Colonic mucosa (tissue), 4 donors: ENCODE results near the gene TMPRSS13. TPM values are rescaled to one million over a fixed set of nuclear protein-coding genes. Genes with fewer than 3 reads are reported as not detected.

Experiments used
- DNase-seq: peaks from one replicate; pipeline ENCODE4 v3.0.0-alpha.2; 2020
- H3K27ac ChIP-seq: fragments of 200-600 bp; one replicate; pipeline ENCODE4 v1.8.0; 2021
- H3K27me3 ChIP-seq: fragments of 200-600 bp; one replicate; pipeline ENCODE4 v1.8.0; 2021
- H3K36me3 ChIP-seq: fragments of 200-600 bp; one replicate; pipeline ENCODE4 v1.8.0; 2021
- H3K4me1 ChIP-seq: fragments of 200-600 bp; one replicate; pipeline ENCODE4 v1.8.0; 2021; ENCODE audit warnings: mild to moderate bottlenecking
- H3K4me3 ChIP-seq: fragments of 200-600 bp; one replicate; pipeline ENCODE4 v1.8.0; 2021
- H3K9ac ChIP-seq, 2 donors: one replicate each; pipeline ENCODE4 v1.7.0; 2013; ENCODE audit warnings: control low read depth in 2 of 2, low read depth in 2 of 2, low read length in 2 of 2
- H3K9me3 ChIP-seq: fragments of 200-600 bp; one replicate; pipeline ENCODE4 v1.8.0; 2021
- intact Hi-C: fragments of 100-400 bp; cut with DNase I; formaldehyde crosslinking; loops from one replicate; pipeline ENCODE4 v1.14.1; 2022
- total RNA-seq, 2 donors: library from RNA; stranded (reverse); fragmentation: NEBNext Ultra II Directional in 1 of 2; extraction: Animal tissue kit (Norgen Biotek cat#: 25700) in 1 of 2; gene quantifications; one replicate each; pipeline ENCODE4 v1.2.1, GENCODE V29; 2021
- TF ChIP-seq, protein P1 (sequence below): fragments of 200-600 bp; IDR thresholded peaks from one replicate; pipeline ENCODE4 v1.8.0; 2022; ENCODE audit warnings: antibody characterized with exemption, mild to moderate bottlenecking
- donor health status: healthy.
- donor health status: DM: no; HTN: no; CAD: no.
- donor health status: DM: no; HTN: no; CAD: no.

TMPRSS13 gene
- total RNA-seq, 2 donors from 2014 or later, result 1.5 to 1.6 TPM

DNA sequence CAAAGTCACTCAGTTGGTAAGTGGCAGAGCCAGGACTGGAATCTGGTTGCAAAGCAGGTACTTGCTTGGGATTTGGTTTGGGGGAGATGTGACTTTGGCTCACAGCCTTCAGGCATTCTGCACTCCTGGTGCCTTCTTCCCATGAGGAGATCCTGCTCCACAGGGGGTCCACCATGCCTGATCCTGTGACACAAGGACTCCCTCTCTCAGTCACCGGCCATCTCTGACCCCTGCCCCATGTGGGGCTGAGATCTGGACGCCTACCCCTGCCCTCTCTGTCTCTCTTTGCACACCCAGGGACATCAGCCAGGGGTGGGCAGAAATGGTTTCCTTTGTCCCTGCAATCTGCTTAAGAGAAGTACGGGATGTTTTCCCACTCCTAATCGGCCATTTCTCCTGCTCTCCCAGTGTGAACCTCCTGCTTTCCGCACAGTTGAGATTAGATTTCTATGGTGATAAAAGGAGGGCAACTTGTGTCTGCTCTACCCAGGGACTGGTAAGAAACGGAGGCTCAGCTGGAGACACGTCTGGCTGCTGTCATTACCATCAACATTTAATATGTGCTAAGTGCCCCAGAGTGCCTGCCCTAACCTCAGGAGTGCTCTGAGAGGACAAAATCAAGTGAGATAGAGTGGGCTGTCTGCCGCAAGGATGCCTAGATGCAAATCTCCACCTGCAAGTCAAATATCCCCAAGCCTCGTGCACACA lies 41.6 kb downstream of the TMPRSS13 start:
- H3K27ac ChIP-seq, result no peak overlapping the region
- peak; percentile 8 for DNase-seq
- intact Hi-C loops, result no loop called here
- H3K36me3 ChIP-seq, result no peaks in the 10 kb centered on the region
- TF ChIP-seq, protein P1, sequence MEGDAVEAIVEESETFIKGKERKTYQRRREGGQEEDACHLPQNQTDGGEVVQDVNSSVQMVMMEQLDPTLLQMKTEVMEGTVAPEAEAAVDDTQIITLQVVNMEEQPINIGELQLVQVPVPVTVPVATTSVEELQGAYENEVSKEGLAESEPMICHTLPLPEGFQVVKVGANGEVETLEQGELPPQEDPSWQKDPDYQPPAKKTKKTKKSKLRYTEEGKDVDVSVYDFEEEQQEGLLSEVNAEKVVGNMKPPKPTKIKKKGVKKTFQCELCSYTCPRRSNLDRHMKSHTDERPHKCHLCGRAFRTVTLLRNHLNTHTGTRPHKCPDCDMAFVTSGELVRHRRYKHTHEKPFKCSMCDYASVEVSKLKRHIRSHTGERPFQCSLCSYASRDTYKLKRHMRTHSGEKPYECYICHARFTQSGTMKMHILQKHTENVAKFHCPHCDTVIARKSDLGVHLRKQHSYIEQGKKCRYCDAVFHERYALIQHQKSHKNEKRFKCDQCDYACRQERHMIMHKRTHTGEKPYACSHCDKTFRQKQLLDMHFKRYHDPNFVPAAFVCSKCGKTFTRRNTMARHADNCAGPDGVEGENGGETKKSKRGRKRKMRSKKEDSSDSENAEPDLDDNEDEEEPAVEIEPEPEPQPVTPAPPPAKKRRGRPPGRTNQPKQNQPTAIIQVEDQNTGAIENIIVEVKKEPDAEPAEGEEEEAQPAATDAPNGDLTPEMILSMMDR, result no peak
- H3K9me3 ChIP-seq, result no peaks in the 10 kb centered on the region
- no peak overlapping the region for H3K9ac ChIP-seq
- no peaks in the 10 kb centered on the region for H3K27me3 ChIP-seq
- no peak overlapping the region for H3K4me3 ChIP-seq
- H3K4me1 ChIP-seq, result no peaks in the 10 kb centered on the region

DNA sequence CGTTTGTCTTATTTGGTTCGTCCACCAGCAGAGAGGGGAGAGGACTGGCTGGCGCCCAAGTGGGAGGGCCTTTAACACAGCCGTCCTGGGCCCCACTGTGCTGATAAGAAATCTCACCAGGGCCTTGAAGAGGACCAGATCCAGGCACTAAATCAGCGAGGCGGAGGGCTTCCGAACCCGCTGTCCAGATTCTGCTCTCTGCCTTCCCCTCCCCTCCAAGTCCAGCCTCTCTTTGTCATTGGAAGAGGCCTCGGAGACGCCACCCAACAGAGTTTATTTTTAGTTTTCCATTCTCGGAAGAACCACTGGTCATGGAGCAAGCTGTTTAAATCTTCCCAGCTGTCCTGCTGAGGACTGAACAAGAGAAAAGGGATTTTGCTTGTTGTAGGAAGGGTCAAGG lies 43.4 kb downstream of the TMPRSS13 start:
- Histone ChIP-seq H3K36me3 (no peaks in the 10 kb centered on the region), H3K4me1 (no peaks in the 10 kb centered on the region), H3K9ac (no peak overlapping the region), H3K27me3 (no peaks in the 10 kb centered on the region), H3K9me3 (no peaks in the 10 kb centered on the region), H3K27ac (peak overlapping the region; percentile 65), H3K4me3 (no peak overlapping the region)
- peak; percentile 44 for DNase-seq
- TF ChIP-seq, protein P1, result no peak
- intact Hi-C loops, result no loop called here

DNA sequence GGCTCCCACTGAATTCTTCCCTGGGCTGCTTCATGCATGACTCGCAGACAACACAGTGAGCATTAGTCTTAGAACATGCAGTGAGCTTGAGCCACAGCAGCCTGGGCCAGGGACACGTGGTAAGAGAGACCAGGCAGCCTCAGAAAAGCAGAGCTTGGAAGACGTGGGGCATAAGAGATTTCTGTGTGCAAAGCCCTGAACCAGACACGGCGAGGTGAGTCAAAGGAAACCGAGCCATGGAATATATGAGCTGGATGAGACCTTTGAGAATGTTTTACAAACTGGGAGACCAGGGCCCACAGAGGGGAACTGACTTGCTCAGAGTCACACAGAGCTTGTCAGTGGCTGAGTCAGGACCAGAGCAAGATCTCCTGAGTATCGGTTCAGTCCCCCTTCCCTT lies 44.2 kb downstream of the TMPRSS13 start:
- intact Hi-C loops, result no loop called here
- no peaks in the 10 kb centered on the region for H3K9me3 ChIP-seq
- H3K4me3 ChIP-seq, result no peak overlapping the region
- no peak overlapping the region for H3K9ac ChIP-seq
- H3K4me1 ChIP-seq, result no peaks in the 10 kb centered on the region
- TF ChIP-seq, protein P1, result no peak
- no peaks in the 10 kb centered on the region for H3K36me3 ChIP-seq
- peak overlapping the region; percentile 65 for H3K27ac ChIP-seq
- DNase-seq, result no peak
- no peaks in the 10 kb centered on the region for H3K27me3 ChIP-seq

DNA sequence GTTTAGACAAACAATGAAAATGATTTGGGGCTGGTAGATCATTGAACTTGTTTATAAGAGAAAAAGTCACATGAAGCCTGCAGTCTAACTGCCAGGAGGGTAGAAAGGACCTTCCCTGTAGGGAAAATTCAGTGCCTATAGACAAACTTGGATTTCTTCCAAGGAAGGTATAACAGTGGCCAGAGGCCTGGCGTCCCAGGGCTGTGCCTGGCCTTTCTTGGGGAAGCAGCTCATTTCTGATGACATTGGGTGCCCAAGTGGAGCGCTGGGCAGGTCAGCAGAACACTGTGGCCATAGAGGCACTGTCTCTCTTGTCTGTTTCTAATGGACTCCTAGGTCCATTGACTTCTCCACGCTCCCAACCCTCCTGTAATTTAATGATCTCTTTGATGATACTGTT lies 46.1 kb downstream of the TMPRSS13 start:
- no peaks in the 10 kb centered on the region for H3K9me3 ChIP-seq
- DNase-seq, result no peak
- no peaks in the 10 kb centered on the region for H3K4me1 ChIP-seq
- H3K27me3 ChIP-seq, result no peaks in the 10 kb centered on the region
- H3K27ac ChIP-seq, result no peak overlapping the region
- TF ChIP-seq, protein P1, result no peak
- H3K4me3 ChIP-seq, result no peak overlapping the region
- H3K36me3 ChIP-seq, result no peaks in the 10 kb centered on the region
- intact Hi-C loops, result no loop called here
- H3K9ac ChIP-seq, result no peak overlapping the region

DNA sequence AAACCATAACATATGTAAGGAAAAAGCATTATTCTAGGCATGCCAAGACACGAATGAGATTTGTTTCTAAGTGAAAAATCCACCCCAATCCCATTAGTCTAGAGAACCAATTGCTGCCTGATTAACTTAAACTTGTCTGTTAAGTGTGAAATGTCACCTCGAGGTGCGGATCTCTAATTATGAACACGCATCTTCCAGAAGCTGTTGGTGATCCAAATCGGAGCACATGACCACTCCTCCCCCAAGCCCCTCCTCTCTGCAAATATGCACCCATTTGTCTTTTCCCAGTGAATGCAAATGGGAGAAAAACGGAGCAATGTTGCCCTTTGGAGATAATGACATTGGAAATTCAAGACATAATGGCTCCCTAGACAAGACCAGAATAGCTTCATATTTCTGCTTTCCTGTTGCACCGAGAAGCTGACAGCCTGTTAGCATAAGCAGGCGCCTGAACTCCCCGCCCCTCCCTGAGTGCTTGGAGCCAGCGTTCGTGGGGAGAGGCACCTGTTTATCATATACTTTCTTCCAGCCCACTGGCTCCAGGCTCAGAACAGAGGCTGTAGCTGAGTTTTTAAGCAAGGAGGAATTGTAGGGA lies 46.8 kb downstream of the TMPRSS13 start:
- H3K27ac ChIP-seq, result no peak overlapping the region
- DNase-seq, result no peak

More for the DNA sequence above, 46.8 kb downstream of the TMPRSS13 start:
- TF ChIP-seq, protein P1, result no peak
- Histone ChIP-seq H3K9me3 (no peaks in the 10 kb centered on the region), H3K36me3 (no peaks in the 10 kb centered on the region), H3K4me1 (no peaks in the 10 kb centered on the region), H3K27me3 (no peaks in the 10 kb centered on the region), H3K9ac (no peak overlapping the region), H3K4me3 (no peak overlapping the region)
- intact Hi-C loops, result no loop called here
